GM03348 (cell line): ENCODE results near the gene PRL.

ENCODE experiments used
- DNase-seq: peaks from one replicate; pipeline ENCODE4 v3.0.0; 2012; ENCODE audit warnings: low spot score

PRL gene

GRCh38 chr6:22294301-22294700, 2.5 kb downstream of the PRL start:
- DNase-seq: no peak

DNA sequence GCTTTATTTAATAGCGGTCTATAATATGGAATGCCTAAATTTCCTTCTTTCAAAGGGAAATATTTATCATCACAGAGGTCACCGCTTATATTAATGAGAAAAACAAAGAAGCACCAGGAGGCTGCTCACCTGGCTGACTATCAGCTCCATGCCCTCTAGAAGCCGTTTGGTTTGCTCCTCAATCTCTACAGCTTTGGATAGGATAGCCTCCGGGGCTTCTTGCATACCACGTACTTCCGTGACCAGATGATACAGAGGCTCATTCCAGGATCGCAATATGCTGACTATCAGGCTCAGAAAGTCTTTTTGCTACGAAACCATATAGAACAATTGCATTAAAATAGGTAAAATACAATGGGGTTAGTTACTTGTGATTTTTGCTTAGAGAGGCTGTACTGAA, 6.8 kb downstream of the PRL start:
- no peak for DNase-seq

DNA sequence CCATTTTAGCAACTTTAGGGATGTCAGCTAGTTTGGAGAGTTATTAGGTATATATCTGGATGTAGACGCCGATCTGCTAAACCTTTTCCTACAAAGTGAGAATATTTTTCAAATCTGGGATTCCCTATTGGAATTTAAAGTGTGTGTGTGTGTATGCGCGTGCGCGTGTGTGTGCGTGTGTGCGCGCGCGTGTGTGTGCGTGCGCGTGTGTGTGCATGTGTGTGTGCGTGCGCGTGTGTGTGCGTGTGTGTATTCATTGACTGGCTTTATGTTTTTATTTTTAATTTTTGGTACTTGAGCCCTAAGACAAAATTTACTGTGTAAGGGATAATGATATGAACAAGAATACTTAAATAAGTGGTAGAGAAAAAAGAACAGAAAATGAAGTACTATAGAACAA, 8.1 kb downstream of the PRL start:
- DNase-seq: no peak

DNA sequence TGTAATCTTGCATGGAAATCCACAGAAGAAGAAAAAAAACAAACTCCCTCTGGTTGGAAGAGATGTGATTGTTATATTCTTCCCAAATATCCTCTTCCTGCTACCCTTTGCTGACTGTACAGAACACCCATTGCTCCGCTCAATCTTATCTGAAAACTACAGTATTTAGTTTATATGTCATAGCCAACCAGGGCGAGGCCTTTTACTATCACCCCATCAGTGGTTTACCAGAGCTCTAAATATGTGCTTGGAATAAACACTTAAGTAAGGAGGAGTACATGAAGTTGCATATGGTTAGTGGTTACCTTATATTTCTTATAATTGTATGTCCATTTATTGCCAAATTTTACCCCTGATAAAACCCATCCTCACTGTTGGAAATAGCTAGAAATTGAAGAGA, 12.2 kb downstream of the PRL start:
- no peak for DNase-seq

DNA sequence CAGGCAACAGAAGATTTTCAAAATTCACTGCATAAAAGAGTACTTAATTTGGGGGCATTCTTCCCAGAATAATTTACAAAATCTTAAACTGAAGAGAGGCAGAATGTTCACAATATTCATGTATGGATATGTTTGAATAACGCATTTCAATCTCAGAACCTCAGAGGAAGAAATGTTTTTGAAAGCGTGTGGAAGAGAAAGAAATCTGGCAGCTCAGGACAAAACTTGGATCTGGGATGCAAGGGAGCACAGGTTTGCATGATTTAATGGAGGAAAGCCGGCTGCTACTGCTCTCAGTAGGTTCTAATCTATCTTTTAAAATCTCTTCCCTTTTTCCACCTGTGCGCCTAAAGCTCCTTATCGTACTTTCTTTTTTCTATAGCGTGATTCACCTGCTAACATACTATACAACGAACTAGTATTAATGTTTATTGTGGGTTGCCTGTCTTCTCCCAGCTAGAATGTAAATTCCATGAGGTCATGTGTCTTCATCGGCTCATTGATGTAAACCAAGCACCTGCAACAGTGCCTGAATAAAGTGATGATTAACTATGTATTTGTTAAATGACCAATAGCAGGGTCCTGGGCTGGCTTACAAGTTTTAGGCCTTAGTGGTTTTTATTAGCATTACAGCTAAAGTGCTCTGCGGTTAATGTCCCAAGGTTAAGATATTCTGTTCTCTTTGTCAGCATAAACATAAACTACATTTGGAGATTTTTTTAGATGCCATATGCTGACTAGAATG, 15.3 kb downstream of the PRL start:
- no peak for DNase-seq

DNA sequence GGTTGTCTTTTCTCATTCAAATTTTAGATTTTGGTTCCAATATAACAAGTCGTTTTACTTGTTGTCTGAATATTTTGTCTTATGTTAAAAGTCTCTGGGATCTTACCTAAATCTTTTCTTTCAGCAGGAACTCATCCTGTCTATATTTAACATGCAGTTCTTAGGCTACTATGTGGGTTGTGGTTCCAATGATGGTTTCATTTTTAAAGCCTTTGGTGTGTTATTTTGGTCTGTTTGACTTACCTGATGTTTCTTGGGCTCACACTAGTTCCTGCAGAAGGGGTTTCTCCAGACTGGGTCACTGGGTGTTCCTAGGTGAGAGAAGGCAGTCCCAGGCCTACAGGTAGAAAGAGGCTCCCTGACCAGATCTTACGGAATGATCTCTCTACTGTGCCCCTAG, 17.4 kb downstream of the PRL start:
- DNase-seq: no peak

GRCh38 chr6:22271081-22271480, 25.8 kb downstream of the PRL start:
- DNase-seq: no peak

DNA sequence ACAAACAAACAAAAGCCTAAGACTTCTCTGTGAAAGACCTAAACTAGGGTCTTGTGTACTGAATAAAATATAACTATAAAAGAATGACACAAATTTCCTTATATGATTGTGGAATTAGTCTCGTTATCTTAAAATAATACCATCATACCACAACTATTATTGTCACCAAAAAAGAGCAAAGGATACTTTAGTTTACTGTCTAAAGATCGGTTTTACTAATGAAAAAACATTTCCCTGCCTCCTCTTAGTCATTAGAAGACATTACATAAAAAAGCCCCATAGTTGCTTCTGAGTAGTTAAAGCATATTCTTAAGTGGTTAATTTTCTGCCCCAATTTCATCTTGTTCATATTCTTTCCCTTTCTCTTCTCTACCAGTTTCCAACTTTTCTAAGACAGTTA, 33.1 kb downstream of the PRL start:
- DNase-seq: no peak

DNA sequence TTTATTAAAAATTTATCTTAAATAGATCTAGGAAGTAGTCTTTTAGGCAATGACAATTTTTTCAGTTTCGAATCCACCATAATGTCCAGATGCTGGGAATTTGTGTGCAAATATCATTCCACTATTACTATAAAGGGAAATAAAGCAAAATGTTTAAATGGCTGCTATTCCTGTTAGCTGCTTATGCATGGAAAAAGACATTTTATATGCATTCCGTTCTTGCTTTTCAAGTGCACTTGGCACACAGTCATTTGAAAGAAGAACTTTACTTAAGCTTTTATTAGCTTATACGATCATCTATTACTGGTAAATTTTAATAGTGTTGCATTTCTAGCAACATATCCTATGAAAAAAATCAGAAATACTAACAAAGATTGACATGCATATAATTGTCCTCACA, 42.0 kb downstream of the PRL start:
- no peak for DNase-seq

DNA sequence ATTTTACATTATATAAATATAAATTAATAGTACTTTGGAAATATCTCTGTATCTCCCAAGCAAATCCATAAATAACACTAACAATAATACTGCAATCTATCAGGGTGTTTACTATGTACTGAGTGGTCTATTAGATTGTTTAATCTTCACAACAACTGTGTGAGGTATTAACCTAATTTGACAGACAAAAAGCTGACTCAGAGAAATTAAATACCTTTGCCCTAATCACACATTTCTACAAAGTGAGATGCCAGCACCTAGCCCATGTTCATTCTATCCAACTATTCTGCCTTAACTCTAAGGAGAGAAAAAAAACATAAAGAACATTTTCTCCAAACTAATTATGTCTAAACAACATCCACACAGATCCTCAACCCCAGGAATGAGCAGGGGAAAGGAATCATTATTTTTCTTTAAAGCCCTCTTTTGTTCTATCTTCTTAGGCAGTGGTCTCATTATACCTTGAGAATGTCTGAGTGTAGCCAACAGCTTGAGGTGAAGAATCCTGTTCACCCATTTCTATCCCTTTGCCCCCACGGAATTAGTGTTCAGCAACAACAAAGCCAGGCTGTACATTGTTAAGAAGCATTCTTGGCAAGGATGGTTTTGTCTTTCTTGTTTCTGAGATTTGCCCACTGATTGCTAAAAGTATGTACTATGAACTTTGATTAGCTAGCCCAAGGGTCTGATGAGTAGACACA, 42.7 kb downstream of the PRL start:
- no peak for DNase-seq

DNA sequence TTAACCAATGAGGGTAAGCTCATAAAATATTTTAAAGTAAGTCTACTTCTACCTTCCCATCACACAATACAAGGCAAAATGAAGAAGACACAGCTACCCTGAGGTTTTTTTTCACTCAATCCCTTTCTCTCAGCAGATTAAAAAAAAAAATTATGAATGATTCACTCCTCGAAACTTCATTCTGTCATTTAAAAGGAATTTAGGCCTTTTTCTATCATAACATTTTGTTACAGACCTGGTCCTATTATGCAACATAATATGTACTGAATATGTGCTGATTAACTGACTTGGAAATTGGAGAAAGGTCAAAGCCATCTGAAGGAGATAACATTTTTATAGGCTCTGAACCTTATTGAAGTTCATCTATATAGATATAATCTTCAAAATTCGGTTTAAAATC, 45.5 kb downstream of the PRL start:
- peak; percentile 65 for DNase-seq

DNA sequence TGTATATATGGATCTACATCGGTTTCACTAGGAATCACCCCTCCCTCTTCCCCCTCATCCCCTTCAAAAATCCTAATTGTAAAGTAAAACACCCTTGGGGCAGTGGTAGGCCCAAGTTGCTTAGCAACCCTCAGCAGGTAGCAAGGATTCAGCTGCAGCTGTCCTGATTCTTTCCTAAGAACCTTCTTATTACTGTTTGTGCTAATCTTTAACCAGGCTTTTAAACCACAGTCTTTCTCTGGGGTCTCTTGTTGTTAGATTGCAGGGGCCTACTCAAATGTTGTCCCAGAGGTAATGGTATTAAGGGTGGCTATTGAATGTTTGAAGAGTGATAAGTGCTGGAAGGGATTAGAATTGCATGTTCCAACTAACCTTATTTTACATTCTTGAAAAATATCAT, 46.4 kb downstream of the PRL start:
- DNase-seq: no peak

GRCh38 chr6:22249711-22250350, 47.0 kb downstream of the PRL start:
- DNase-seq: no peak

- peak; percentile 16 for DNase-seq
Observed at GRCh38 chr6:22248513-22249308, 48.1 kb downstream of the PRL start.

- DNase-seq: no peak
Observed at GRCh38 chr6:22247916-22248482, 48.8 kb downstream of the PRL start.

DNA sequence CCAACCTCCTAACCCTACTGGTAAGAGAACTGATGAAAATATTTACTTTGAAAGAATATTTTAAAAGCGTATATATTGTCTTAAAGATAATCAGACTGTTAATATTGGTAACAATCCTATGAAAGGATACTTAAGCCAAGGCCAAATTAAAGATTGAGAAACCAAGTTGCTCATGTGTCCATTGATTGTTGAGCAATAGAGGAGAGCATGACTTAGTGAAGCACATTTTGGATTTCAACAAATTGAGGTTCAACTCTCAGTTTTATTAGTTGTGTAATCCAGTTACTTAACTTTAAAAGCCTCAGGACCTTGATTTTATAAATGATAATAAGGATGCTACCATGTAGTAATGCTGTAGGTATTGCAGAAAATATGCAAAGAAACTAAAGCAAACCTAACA, 56.8 kb downstream of the PRL start:
- DNase-seq: no peak

GRCh38 chr6:22239261-22239921, 57.4 kb downstream of the PRL start:
- no peak for DNase-seq

DNA sequence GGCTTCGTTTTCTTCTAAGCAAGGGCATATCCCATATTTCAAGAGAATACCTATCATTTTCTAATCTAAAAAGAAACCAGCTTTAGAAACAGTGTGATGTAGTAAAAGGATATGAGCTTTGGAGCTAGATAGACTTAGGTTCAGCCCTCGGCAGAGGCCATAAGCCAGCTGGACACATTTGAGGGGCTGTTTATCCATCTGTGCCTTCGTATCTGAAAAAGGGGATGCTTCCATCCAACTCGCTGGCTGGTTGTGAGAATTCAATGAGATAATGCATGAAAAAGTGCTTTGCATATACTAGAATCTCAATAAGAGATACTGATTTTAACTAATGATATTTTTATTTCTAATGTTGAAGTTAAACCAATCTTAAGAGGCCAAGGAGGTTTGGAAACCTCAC, 58.0 kb downstream of the PRL start:
- no peak for DNase-seq

DNA sequence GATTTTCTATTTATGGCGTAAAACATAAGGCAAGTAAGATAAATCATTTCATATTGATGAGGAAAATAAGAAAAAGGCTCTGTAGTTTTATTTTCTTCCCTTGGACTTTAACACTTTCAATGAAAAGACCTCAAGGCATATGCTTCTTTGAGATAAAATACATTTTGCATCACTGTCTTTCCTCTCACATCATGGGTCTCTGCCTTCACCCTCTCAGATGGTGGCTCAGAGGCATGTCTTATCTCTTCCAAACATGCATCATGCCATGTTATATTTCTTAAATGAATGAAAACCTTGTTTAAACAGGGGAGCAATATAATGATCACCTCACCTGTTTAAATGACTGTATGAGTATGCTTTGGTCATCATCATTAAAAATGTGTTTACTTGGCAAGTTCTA, 59.3 kb downstream of the PRL start:
- DNase-seq: no peak
